CD4-positive, alpha-beta T cell treated with Interleukin-2 at 100 ng/mL for 4 hours (primary cell): ENCODE measurements around the gene LRRC47.
A peak's percentile ranks its signal among the peaks of the same experiment; 100 is the strongest.

Experiments
- DNase-seq: peaks from one replicate; pipeline ENCODE4 v3.0.0-alpha.2; 2020; ENCODE audit warnings: low spot score

LRRC47 gene

GRCh38 chr1:3786468-3787348, 9.6 kb downstream of the LRRC47 start:
- DNase-seq, result no peak

GRCh38 chr1:3785456-3786157, 10.7 kb downstream of the LRRC47 start:
- DNase-seq, result no peak

GRCh38 chr1:3785045-3785444, 11.3 kb downstream of the LRRC47 start:
- no peak for DNase-seq

- no peak for DNase-seq
These were observed 12.4 kb downstream of the LRRC47 start for GRCh38 chr1:3783651-3784474.

GRCh38 chr1:3780901-3781300, 15.4 kb downstream of the LRRC47 start:
- no peak for DNase-seq

- no peak for DNase-seq
These were observed 16.3 kb downstream of the LRRC47 start for GRCh38 chr1:3779912-3780416.

GRCh38 chr1:3779265-3779911, 16.9 kb downstream of the LRRC47 start:
- no peak for DNase-seq

GRCh38 chr1:3778590-3779264, 17.6 kb downstream of the LRRC47 start:
- DNase-seq, result no peak

GRCh38 chr1:3777647-3778589, 18.4 kb downstream of the LRRC47 start:
- DNase-seq, result no peak

- no peak for DNase-seq
These were observed 19.2 kb downstream of the LRRC47 start for GRCh38 chr1:3777078-3777547.

- no peak for DNase-seq
These were observed 19.9 kb downstream of the LRRC47 start for GRCh38 chr1:3776231-3776961.

- peak; percentile 50 for DNase-seq
These were observed 20.6 kb downstream of the LRRC47 start for GRCh38 chr1:3775490-3776230.

GRCh38 chr1:3774946-3775489, 21.3 kb downstream of the LRRC47 start:
- no peak for DNase-seq

- DNase-seq, result no peak
These were observed 21.9 kb downstream of the LRRC47 start for GRCh38 chr1:3774276-3774945.

GRCh38 chr1:3773572-3774275, 22.6 kb downstream of the LRRC47 start:
- DNase-seq, result no peak

- no peak for DNase-seq
These were observed 23.4 kb downstream of the LRRC47 start, which contains the start of gene SMIM1 for GRCh38 chr1:3772715-3773571. SMIM1 (plus strand) TSS chr1:3772749; CDS start chr1:3775374, 2,625 bp downstream.
